ENCODE results near the gene PACSIN3.

- no peak for TF ChIP-seq ETV6 (CRISPR knock-in tag; conservative IDR thresholded peaks at IDR 0.05)
- TF ChIP-seq HDAC6 (IDR thresholded peaks at IDR 0.05; ENCODE audit: low read depth, low read length) = no peak
- TF ChIP-seq ZNF224 (CRISPR knock-in tag; IDR thresholded peaks at IDR 0.05) = no peak
- TF ChIP-seq POLR2A (IDR thresholded peaks at IDR 0.05; ENCODE audit: insufficient read depth in 1 of 2, low read depth in 2 of 2, low read length in 2 of 2) = no peak
- TF ChIP-seq ZNF333 (CRISPR knock-in tag; IDR thresholded peaks at IDR 0.05; ENCODE audit: borderline replicate concordance) = no peak
- TF ChIP-seq AGO1 (IDR thresholded peaks at IDR 0.05; ENCODE audit: low read depth, low read length, poor library complexity, severe bottlenecking) = no peak
- TF ChIP-seq XRCC5 (optimal IDR thresholded peaks at IDR 0.05; ENCODE audit: low read length) = no peak
- TF ChIP-seq MED8 (CRISPR knock-in tag; IDR thresholded peaks at IDR 0.05; ENCODE audit: insufficient replicate concordance) = no peak
Measured at GRCh38 chr11:47233051-47233450, 46.8 kb upstream of the PACSIN3 start.
